K562 (cell line): Measurements from ENCODE around the gene CBFA2T3. TPM values are rescaled to one million over a fixed set of nuclear protein-coding genes. Genes with fewer than 3 reads are reported as not detected.

Experiments
- ATAC-seq: fragments of 200-7000 bp; cut with Tn5 transposase; 3 replicates; pipeline ENCODE4 v1.9.1; 2020; ENCODE audit warnings: moderate library complexity
- BruUV-seq: library from RNA; stranded (reverse); fragments of 400-500 nt; replicated peaks from 2 replicates; lab custom pipeline; 2021; lab: Mats Ljungman, UMichigan
- CTCF ChIA-PET: fragments of 300-600 bp; formaldehyde crosslinking; extraction: SDS; loops from one replicate; lab custom pipeline; 2021; ENCODE audit warnings: low intra/inter-chr PET ratio; lab: Yijun Ruan, JAX
- POLR2A ChIA-PET: fragments of 300-600, 350-650 bp; sonication (Branson Sonifier 250); formaldehyde crosslinking; extraction: SDS; loops from one replicate; lab custom pipeline; 2021; ENCODE audit warnings: antibody characterized with exemption, inconsistent platforms; lab: Yijun Ruan, JAX
- DNase-seq, 4 experiments: peaks; one replicate each; pipeline versions ENCODE4 v3.0.0 to v3.0.0-alpha.2; 2011 to 2018; ENCODE audit warnings: low spot score in 3 of 4, mixed read lengths in 3 of 4; ENCODE audit errors: extremely low read depth in 1 of 4
- FAIRE-seq: peaks from 2 replicates; lab custom pipeline; 2011; peaks lifted over from hg19 to GRCh38; lab: Jason Lieb, UNC
- H2AFZ ChIP-seq: 2 replicates; pipeline ENCODE4 v1.6.0; 2011; ENCODE audit warnings: low read depth, low read length, control low read depth, inconsistent platforms
- H3K27ac ChIP-seq: fragments of 200-600 bp; 3 replicates; pipeline ENCODE4 v1.8.0; 2011; ENCODE audit warnings: low read depth, mild to moderate bottlenecking, control low read depth, inconsistent platforms, low read length, moderate library complexity, mixed read lengths; ENCODE audit errors: extremely low read depth
- H3K27me3 ChIP-seq, 2 experiments: fragments of 300-600 bp in 1 of 2; 2 replicates in 1 of 2; 3 replicates in 1 of 2; pipeline versions ENCODE4 v1.6.0 to v1.8.0; 2011; ENCODE audit warnings: inconsistent platforms in 2 of 2, low read length in 2 of 2, mild to moderate bottlenecking in 1 of 2, mixed read lengths in 1 of 2, moderate library complexity in 1 of 2; ENCODE audit not compliant: control insufficient read depth in 2 of 2, insufficient read depth in 2 of 2
- H3K36me3 ChIP-seq: fragments of 300-600 bp; 3 replicates; pipeline ENCODE4 v1.8.0; 2011; ENCODE audit warnings: mild to moderate bottlenecking, low read length, inconsistent platforms; ENCODE audit not compliant: control insufficient read depth, insufficient read depth
- H3K4me1 ChIP-seq, 2 experiments: fragments of 200-600 bp in 1 of 2; replicated peaks in 1 of 2; 2 replicates in 1 of 2; 3 replicates in 1 of 2; pipeline versions ENCODE4 v1.5.1 to v1.8.0; 2011; ENCODE audit warnings: inconsistent platforms in 2 of 2, low read length in 2 of 2, mild to moderate bottlenecking in 1 of 2, mixed read lengths in 1 of 2, moderate library complexity in 1 of 2; ENCODE audit not compliant: control insufficient read depth in 2 of 2, insufficient read depth in 2 of 2
- H3K4me2 ChIP-seq: 2 replicates; pipeline ENCODE4 v1.6.1; 2011; ENCODE audit warnings: low read length, control low read depth, inconsistent platforms, mixed read lengths; ENCODE audit not compliant: insufficient read depth
- H3K4me3 ChIP-seq: fragments of 200-600 bp; sonication (generic), shearing (Covaris generic); 2 replicates; pipeline ENCODE4 v1.5.1; 2016; ENCODE audit warnings: control low read depth, inconsistent platforms
- H3K79me2 ChIP-seq: fragments of 200-600 bp; 3 replicates; pipeline ENCODE4 v1.8.0; 2011; ENCODE audit warnings: low read length, inconsistent platforms; ENCODE audit not compliant: control insufficient read depth, insufficient read depth
- H3K9ac ChIP-seq, 2 experiments: 2 replicates each; pipeline versions ENCODE4 v1.6.0 to v1.6.1; 2011; ENCODE audit warnings: low read depth in 2 of 2, low read length in 2 of 2, control low read depth in 1 of 2, inconsistent platforms in 1 of 2, mild to moderate bottlenecking in 1 of 2, mixed read lengths in 1 of 2; ENCODE audit not compliant: insufficient read depth in 1 of 2
- H3K9me1 ChIP-seq: one replicate; pipeline ENCODE4 v1.6.0; 2011; ENCODE audit warnings: inconsistent platforms, mild to moderate bottlenecking, low read length, moderate library complexity; ENCODE audit not compliant: control insufficient read depth, insufficient read depth
- H3K9me3 ChIP-seq: replicated peaks from 2 replicates; pipeline ENCODE4 v1.5.1; 2011; ENCODE audit warnings: low read depth, low read length, inconsistent platforms; ENCODE audit not compliant: control insufficient read depth, insufficient read depth
- H4K20me1 ChIP-seq: replicated peaks from 2 replicates; pipeline ENCODE4 v1.6.1; 2011; ENCODE audit warnings: low read length, inconsistent platforms, mixed read lengths; ENCODE audit not compliant: control insufficient read depth, insufficient read depth
- ARNT ChIP-seq, 2 experiments: fragments of 450-650 bp; IDR thresholded peaks; 2 replicates each; pipeline ENCODE4 v1.6.1; 2016; ENCODE audit warnings: mild to moderate bottlenecking in 1 of 2
- HNRNPL ChIP-seq: fragments of 200-400 bp; formaldehyde crosslinking; IDR thresholded peaks from 2 replicates; pipeline ENCODE4 v1.6.1; 2017; ENCODE audit warnings: low read depth, mild to moderate bottlenecking, low read length
- MBD2 ChIP-seq: sonication (generic); IDR thresholded peaks from 2 replicates; pipeline ENCODE4 v1.6.1; 2016; ENCODE audit warnings: low read depth, borderline replicate concordance
- MTA3 ChIP-seq: fragments of 450-650 bp; formaldehyde crosslinking; IDR thresholded peaks from 2 replicates; pipeline ENCODE4 v1.6.1; 2017; ENCODE audit warnings: mild to moderate bottlenecking, borderline replicate concordance
- MYNN ChIP-seq, 2 experiments: sonication (generic); formaldehyde crosslinking in 1 of 2; IDR thresholded peaks; 2 replicates each; pipeline versions ENCODE4 v1.5.0 to v1.6.1; 2016 to 2020; ENCODE audit warnings: antibody characterized with exemption in 1 of 2, missing genetic modification reagents in 1 of 2
- NBN ChIP-seq: fragments of 450-650 bp; IDR thresholded peaks from 2 replicates; pipeline ENCODE4 v1.6.1; 2016; ENCODE audit warnings: low read depth, mild to moderate bottlenecking
- PCBP1 ChIP-seq: fragments of 200-400 bp; formaldehyde crosslinking; IDR thresholded peaks from 2 replicates; pipeline ENCODE4 v1.6.1; 2018; ENCODE audit warnings: mild to moderate bottlenecking, low read depth, low read length; ENCODE audit not compliant: poor library complexity, severe bottlenecking
- POLR2AphosphoS2 ChIP-seq: IDR thresholded peaks from 2 replicates; pipeline ENCODE4 v1.6.1; 2012; ENCODE audit warnings: low read length, improper control_type of control experiment
- POLR2G ChIP-seq: fragments of 200-400 bp; formaldehyde crosslinking; IDR thresholded peaks from 2 replicates; pipeline ENCODE4 v1.6.1; 2017; ENCODE audit warnings: low read depth, mild to moderate bottlenecking, antibody characterized with exemption, low read length, moderate library complexity
- RBFOX2 ChIP-seq: fragments of 200-400 bp; formaldehyde crosslinking; IDR thresholded peaks from 2 replicates; pipeline ENCODE4 v1.6.1; 2017; ENCODE audit warnings: low read depth, mild to moderate bottlenecking, low read length, moderate library complexity
- RBM22 ChIP-seq: fragments of 200-400 bp; formaldehyde crosslinking; IDR thresholded peaks from 2 replicates; pipeline ENCODE4 v1.6.1; 2018; ENCODE audit warnings: low read length, low read depth; ENCODE audit not compliant: poor library complexity, severe bottlenecking
- XRCC5 ChIP-seq: fragments of 200-400 bp; formaldehyde crosslinking; IDR thresholded peaks from 2 replicates; pipeline ENCODE4 v1.6.1; 2017; ENCODE audit warnings: low read depth, mild to moderate bottlenecking, low read length
- ZBTB9 ChIP-seq: fragments of 450-650 bp; formaldehyde crosslinking; IDR thresholded peaks from 2 replicates; pipeline ENCODE4 v1.4.0; 2020; ENCODE audit warnings: mild to moderate bottlenecking, moderate library complexity
- ZNF263 ChIP-seq: sonication (generic); formaldehyde crosslinking; IDR thresholded peaks from 2 replicates; pipeline ENCODE4 v1.8.0; 2022; ENCODE audit warnings: mild to moderate bottlenecking, missing genetic modification reagents, borderline replicate concordance
- ZNF57 ChIP-seq: fragments of 450-650 bp; formaldehyde crosslinking; IDR thresholded peaks from 2 replicates; pipeline ENCODE4 v1.4.0; 2020; ENCODE audit warnings: mild to moderate bottlenecking, moderate library complexity
- WGBS: fragments of 100-300 bp; shearing (Covaris generic); methylation state at CpG from one replicate; pipeline ENCODE4 v1.1.6; 2016; ENCODE audit warnings: low coverage, mixed read lengths; ENCODE audit not compliant: insufficient coverage; ENCODE audit errors: missing lambda C conversion rate; 5-methylcytosine and 5-hydroxymethylcytosine counted together
- in situ Hi-C: fragments of 300-500 bp; cut with MboI; formaldehyde crosslinking; loops from 4 replicates; pipeline ENCODE4 v1.15.0; 2018; ENCODE audit warnings: inconsistent platforms, mixed read lengths
- intact Hi-C: fragments of 100-400 bp; cut with micrococcal nuclease; formaldehyde crosslinking; loops from 2 replicates; pipeline ENCODE4 v1.14.2; 2022
- polyA plus RNA-seq, 8 experiments: library from polyadenylated mRNA; depleted of rRNA in 4 of 8; stranded (reverse) in 5 of 8; unstranded in 3 of 8; fragments of >200 nt; fragmentation: Nextera tagmentation in 2 of 8; fragmentation: Illumina TruSeq in 1 of 8; extraction: Ambion mirVana in 2 of 8; extraction: Trizol in 1 of 8; gene quantifications; 2 replicates each; pipeline versions ENCODE4 v1.2.1 to v1.2.3, GENCODE V29; 2011 to 2014; ENCODE audit warnings: inconsistent platforms in 1 of 8, missing spikeins in 1 of 8
- total RNA-seq, 7 experiments: library from RNA; depleted of rRNA in 6 of 7; stranded (reverse); fragments of >200 nt in 6 of 7; fragmentation: Illumina TruSeq in 2 of 7; extraction: Trizol in 2 of 7; gene quantifications; 2 replicates each; pipeline versions ENCODE4 v1.2.1 to v1.2.3, GENCODE V29; 2011 to 2021; ENCODE audit warnings: low replicate concordance in 1 of 7
- TF ChIP-seq, protein P1 (sequence below): sonication (generic); formaldehyde crosslinking; IDR thresholded peaks from 2 replicates; pipeline ENCODE4 v1.8.1; 2023; ENCODE audit warnings: mild to moderate bottlenecking, missing genetic modification reagents

Gene CBFA2T3
- total and polyA plus RNA-seq, 9 of the 15 experiments (the other 6 are each of a cell fraction or from before 2014, with no cell fraction given), result 2.3 to 145 (median 6.7) TPM

GRCh38 chr16:88874938-88875599 lies 101.9 kb downstream of the CBFA2T3 start:
- H3K4me1 ChIP-seq, result peaks cover 14 to 65% of the 10 kb centered on the region in 2 experiments; a peak in 4 of 5 replicates
- TF ChIP-seq MYNN (IDR thresholded peaks at IDR 0.05) (peak; percentile 88), MYNN (CRISPR knock-in tag; IDR thresholded peaks at IDR 0.05) (no peak), ZNF57 (CRISPR knock-in tag) (no peak), ZBTB9 (CRISPR knock-in tag) (peak; percentile 100), ZNF263 (peak; percentile 85), XRCC5 (0 out of 2 replicates have a peak, but pooled peaks have one; percentile 47), POLR2AphosphoS2 (peak; percentile 89; the same call in 1 of the 2 replicates), NBN (no peak), RBM22 (peak; percentile 98), MBD2 (peak; percentile 75; the same call in 1 of the 2 replicates), POLR2G (peak; percentile 78), ARNT (IDR thresholded peaks at IDR 0.05) (no peak), PCBP1 (peak; percentile 55), MTA3 (peak; percentile 17), RBFOX2 (peak; percentile 60), HNRNPL (peak; percentile 100)
- TF ChIP-seq, protein P1, sequence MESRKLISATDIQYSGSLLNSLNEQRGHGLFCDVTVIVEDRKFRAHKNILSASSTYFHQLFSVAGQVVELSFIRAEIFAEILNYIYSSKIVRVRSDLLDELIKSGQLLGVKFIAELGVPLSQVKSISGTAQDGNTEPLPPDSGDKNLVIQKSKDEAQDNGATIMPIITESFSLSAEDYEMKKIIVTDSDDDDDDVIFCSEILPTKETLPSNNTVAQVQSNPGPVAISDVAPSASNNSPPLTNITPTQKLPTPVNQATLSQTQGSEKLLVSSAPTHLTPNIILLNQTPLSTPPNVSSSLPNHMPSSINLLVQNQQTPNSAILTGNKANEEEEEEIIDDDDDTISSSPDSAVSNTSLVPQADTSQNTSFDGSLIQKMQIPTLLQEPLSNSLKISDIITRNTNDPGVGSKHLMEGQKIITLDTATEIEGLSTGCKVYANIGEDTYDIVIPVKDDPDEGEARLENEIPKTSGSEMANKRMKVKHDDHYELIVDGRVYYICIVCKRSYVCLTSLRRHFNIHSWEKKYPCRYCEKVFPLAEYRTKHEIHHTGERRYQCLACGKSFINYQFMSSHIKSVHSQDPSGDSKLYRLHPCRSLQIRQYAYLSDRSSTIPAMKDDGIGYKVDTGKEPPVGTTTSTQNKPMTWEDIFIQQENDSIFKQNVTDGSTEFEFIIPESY (CRISPR knock-in tag), result peak; percentile 95
- H3K36me3 ChIP-seq, result peaks cover 62% of the 10 kb centered on the region; the same call in 2 of the 3 replicates
- H3K79me2 ChIP-seq, result no peaks in the 10 kb centered on the region
- no peak overlapping the region for H2AFZ ChIP-seq
- no peak overlapping the region for H3K27ac ChIP-seq
- no peaks in the 10 kb centered on the region for H3K27me3 ChIP-seq
- WGBS, result 96% methylated on average over 27 of the region's 34 CpGs
- BruUV-seq, result no TSS peak
- intact Hi-C loops, result no loop called here
- no peak overlapping the region for H3K4me2 ChIP-seq
- in situ Hi-C loops, result no loop called here
- FAIRE-seq (no peak), DNase-seq (no peak), ATAC-seq (no peak)
- no peak overlapping the region for H3K4me3 ChIP-seq
- peaks cover 12% of the 10 kb centered on the region; the same call in 1 of the 2 replicates for H4K20me1 ChIP-seq
- CTCF ChIA-PET, result no interaction called here
- POLR2A ChIA-PET, result interaction anchor here (0.7 to 1.0 kb wide), 2 partner anchors 48 to 84 kb away, joined by 3 to 4 read pairs; no protein-coding TSS in a partner anchor
- no peak overlapping the region for H3K9ac ChIP-seq
- H3K9me3 ChIP-seq, result no peaks in the 10 kb centered on the region
- H3K9me1 ChIP-seq, result peaks cover 9% of the 10 kb centered on the region
